ENCODE results near the gene LIM2.
"Not testable (repeated sequence)": the region's sequence is repeated elsewhere in the genome, so short reads cannot be mapped to it uniquely, and the experiment has no call there.

Gene LIM2, protein sequence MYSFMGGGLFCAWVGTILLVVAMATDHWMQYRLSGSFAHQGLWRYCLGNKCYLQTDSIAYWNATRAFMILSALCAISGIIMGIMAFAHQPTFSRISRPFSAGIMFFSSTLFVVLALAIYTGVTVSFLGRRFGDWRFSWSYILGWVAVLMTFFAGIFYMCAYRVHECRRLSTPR

GRCh38 chr19:51387924-51388389 is at the start of gene LIM2:
Gene LIM2, minus strand, starts transcription at chr19:51387974. Its CDS starts 531 bp downstream, at chr19:51387443.
- DNase-seq: no peak

GRCh38 chr19:51434456-51434855 is 46.7 kb upstream of the LIM2 start:
- no peak for DNase-seq

DNA sequence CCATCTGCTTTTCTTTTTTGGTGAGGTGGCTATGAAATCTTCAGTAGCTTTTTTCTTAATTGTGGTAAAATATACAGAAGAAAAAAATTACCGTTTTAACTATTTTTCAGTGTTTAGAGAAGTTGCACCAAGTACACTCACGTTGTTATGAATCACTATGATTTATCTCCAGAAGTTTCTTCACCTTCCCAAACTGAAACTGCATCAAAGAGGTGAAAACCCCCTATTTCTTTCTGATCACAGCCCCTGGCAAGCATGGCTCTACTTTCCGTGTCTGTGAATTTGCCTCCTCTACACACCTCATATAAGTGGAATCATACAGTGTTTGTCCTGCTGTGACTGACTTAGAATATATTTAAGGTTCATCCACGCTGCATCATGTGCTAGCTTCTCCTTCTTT is 45.3 kb upstream of the LIM2 start:
- DNase-seq: no peak

DNA sequence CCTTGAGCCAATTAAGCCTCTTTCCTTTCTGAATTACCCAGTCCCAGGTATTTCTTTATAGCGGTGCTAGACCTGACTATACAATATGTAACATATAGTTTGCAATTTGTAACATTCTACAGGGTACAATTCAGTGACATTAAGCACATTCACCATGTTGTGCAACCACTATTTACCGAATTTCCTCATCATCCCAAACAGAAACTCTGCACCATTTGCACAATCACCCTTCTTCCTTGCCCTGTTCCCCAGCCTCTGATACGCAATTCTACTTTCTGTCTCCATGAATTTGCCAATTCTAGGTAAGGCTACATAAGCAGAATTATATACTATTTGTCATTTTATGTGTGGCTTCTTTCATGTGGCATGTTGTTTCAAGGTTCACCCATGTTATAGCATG is 43.4 kb upstream of the LIM2 start:
- no peak for DNase-seq

DNA sequence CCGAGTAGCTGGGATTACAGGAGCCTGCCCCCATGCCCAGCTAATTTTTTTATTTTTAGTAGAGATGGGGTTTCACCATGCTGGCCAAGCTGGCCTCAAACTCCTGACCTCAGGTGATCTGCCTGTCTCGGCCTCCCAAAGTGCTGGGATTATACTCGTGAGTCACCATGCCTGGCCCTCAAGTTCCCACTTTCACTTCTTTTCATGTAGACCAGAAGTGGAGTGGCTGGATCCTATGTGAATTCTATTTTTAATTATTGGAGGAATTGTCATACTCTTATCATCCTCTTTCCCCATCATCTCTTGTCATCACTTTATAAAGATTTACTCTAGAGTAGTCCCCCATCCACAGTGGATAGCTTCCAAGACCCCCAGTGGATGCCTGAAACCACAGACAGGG is 42.4 kb upstream of the LIM2 start:
- DNase-seq: no peak

GRCh38 chr19:51427201-51427600 is 39.4 kb upstream of the LIM2 start:
- DNase-seq: no peak

DNA sequence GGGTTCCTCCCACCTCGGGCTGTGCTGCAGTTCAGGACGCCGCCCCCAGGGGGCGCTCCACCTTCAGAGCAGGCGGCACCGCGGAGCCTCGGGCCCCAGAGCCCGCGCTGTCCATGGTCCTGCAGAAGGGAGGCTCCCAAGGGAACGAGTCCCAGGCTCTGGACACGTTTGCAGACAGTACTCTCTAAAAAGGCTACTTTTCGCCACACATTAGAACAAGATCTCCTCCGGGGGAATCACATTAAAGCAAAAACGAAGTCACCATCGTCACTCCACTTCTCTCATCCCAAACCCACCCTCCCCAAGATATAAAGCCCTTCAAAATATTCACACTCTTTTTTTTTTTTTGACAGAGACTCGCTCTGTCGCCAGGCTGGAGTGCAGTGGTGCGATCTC is 34.3 kb upstream of the LIM2 start:
- DNase-seq: peak; percentile 68 to 70

DNA sequence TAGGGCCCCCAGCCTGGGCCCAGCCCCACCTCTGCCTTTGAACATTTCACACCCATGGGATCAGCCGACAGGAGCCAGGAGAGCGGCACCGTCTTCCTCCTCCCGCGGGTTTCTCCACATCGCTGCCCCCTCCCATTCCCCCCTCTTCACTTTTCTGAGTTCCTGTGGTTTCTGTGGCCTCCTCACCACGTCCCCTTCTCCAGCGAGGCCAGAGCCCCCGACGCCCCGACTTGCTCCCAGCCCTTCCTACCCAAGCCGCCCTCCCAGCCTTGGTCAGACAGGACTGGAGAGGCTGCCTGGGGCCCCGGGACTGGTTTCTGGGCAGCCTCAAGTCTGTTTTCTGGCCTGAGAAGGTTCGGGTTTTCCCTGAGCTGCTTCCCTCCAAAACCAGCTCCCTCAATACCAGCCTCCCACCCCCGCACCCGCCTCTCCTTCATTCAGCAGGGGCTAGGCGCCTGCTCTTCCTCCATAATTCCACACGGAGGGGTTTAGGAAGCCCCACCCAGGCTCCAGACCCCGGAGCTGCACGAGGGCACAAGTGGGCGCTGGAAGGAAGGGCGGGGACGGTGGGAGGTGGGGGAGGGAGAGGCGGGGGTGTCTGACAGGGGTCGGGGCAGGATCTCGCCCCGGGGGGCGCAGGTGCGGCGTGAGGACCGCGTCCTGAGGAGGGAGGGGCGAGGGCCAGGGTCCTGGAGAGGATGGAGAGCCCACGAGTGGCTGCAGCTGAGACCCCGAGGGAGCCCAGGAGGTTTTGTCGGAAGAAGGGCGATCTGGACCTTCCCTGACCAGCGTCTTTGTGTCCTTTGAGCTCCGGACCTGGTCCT is 33.7 kb upstream of the LIM2 start:
- DNase-seq: no peak

GRCh38 chr19:51420511-51420910 is 32.7 kb upstream of the LIM2 start:
- DNase-seq: not testable (repeated sequence)

GRCh38 chr19:51418707-51419106 is 30.9 kb upstream of the LIM2 start:
- no peak for DNase-seq

- DNase-seq: peak in 1 of 2 experiments; percentile 48
Observed at GRCh38 chr19:51417810-51418157, 30.0 kb upstream of the LIM2 start.

GRCh38 chr19:51417107-51417809 is 29.5 kb upstream of the LIM2 start, which contains the start of gene SIGLEC10:
Gene SIGLEC10, minus strand, starts transcription at chr19:51417642. Its CDS starts 61 bp downstream, at chr19:51417581.
- peak; percentile 86 to 89 for DNase-seq

DNA sequence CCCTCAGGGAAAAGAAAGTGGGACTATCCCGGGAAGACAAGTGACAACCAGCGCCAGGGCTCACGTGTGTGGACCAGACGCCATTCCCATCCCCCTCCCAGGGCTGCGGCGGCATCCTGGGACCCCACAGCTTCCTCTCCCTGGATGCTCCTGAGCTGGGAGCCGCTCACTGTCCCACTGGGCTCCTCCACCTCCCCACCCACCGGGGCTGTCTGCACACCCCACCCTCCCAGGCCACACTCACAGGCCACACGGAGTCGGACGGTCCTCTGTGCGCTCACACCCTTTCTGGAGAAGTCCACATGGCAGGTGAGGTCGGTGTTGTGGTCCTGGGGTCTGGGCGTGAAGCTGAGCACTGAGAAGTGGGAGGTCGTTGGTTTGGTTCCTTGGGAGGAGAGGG is 28.6 kb upstream of the LIM2 start:
- not testable (repeated sequence) for DNase-seq

DNA sequence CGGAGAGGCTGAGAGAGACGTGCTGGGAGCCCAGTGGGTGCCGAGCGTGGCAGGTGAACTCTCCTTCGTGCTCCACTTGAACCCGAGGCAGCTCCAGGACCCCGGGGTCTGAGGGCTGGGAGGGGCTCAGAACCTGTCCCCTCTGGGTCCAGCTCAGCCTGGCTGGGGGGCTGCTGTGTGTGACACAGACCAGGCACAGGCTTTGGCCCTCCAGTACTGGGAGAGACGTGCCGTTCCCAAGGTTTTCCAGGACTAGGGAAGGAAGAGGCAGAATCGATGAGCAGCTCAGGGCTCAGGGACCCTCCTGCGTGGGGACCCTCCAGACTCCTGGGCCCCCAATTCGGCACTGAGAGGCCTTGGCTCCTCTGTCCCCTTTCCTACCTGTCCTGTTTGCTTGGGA is 27.4 kb upstream of the LIM2 start:
- no peak for DNase-seq

- DNase-seq: no peak
Observed at GRCh38 chr19:51410950-51411748, 23.4 kb upstream of the LIM2 start.

GRCh38 chr19:51407511-51408131 is 19.8 kb upstream of the LIM2 start:
- DNase-seq: peak; percentile 92

DNA sequence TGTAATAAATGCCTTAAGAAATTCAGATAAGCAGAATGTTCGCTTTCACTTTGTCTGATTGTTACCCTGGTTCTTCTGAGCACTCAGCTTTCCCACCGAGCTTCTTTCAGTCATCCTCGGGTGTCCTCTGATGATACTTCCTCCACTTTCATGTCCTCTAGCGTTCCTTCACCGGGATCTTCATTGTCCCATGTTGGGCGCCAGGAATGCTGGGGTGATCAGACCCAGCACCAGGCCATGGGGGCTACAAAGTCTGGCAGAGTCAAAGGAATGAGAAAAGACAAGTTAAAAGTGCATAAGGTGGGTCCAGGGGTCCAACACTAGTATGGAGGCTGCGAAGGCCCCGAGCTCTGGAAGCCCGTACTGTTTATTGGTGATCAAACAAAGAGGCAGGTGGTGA is 14.3 kb upstream of the LIM2 start:
- no peak for DNase-seq

GRCh38 chr19:51399936-51400335 is 12.2 kb upstream of the LIM2 start:
- not testable (repeated sequence) for DNase-seq

DNA sequence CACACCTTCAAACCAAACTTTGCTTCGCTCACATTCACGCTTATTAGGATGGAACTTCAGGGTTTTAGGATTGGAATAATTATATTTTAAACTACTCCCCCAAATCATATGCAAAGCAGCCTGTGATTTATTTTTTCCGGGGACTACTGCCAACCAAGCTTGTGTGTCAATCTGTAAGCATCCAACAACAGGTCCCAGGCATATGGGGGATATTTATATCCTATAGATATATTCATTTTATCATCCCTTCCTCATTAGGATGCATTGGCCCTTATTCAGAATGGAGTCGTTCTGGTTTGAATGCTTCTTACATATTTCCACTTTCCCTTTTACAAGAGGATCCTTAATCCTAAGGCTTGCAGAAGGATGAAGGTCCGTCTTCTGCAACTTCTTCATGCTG is 11.5 kb upstream of the LIM2 start:
- DNase-seq: no peak

DNA sequence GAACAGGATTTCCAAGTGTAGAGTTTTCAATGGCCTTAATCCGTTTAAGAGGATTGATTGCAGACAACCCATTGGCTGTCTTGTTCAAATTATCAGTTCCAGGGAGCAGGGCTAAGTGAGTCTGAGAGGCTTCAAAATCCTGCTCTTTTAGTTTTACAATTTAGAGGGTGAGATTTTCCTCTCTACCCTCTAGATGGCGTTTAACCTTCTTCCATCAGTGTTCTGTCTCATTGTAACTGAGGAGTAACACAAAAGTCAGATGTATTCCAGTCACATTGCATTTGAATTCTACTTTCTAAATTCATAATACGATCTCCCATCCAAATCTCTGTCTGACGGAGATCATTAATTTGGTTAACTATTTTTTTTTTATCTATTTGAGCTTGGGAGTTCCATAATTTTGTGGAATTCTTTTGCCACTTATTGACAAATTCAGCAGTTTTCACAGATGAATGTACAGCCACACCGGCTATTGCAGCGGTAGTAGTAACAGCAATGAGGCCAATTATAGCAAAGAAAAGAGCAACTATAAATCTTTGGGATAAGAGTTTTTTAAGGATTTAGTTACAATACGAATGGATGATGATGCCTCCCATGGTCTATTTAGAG is 10.4 kb upstream of the LIM2 start:
- DNase-seq: peak; percentile 82 to 88

DNA sequence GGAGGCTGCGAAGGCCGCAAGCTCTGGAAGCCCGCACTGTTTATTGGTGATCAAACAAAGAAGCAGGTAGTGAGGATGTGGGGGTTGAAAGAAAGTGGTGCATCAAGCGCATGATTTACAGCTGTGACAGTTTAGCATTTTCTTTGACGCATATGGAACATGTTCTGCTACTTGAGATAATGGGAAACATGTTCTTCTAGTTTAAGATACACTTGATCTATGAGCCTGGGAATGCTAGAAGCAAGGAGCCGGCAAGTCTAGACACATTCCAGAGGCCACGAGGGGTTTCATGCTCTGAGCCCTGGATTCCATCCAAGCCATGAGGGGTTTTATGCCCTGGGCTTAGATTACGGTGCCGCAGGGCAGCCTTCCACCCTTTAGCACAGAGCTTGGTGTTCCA is 9.7 kb upstream of the LIM2 start:
- DNase-seq: not testable (repeated sequence)

DNA sequence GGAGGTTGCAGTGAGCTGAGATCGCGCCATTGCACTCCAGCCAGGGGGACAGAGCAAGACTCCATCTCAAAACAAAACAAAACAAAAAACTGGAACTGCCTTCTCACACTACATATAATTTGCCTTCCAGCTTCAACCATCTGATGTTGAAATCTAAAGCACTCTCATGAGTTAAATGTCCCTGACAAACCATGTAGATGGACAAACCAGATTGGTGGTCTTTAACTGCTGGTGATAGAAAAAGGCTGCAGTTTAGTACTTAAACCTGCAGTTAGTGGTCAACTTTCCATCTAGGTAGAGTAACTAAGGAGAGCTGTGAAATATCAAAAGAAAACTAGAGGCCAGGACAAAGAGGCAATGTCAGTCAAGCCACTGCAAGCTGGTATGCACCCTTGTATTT is 8.4 kb upstream of the LIM2 start:
- no peak for DNase-seq
